Endothelial cell of umbilical vein (primary cell): Measurements from ENCODE around the gene PNPLA2.

Experiments used
- CTCF ChIP-seq, 2 donors: IDR thresholded peaks; 1 replicate in 1 of 2; 2 replicates in 1 of 2; pipeline ENCODE4 v1.5.1; 2011; ENCODE audit warnings: low read length in 2 of 2, mild to moderate bottlenecking in 2 of 2, moderate library complexity in 2 of 2, control low read depth in 1 of 2, inconsistent platforms in 1 of 2, low read depth in 1 of 2; ENCODE audit not compliant: insufficient read depth in 1 of 2; ENCODE audit errors: extremely low read depth in 1 of 2
- POLR2A ChIP-seq: IDR thresholded peaks from 2 replicates; pipeline ENCODE4 v1.6.1; 2012; ENCODE audit warnings: low read depth, mild to moderate bottlenecking, control low read depth, low read length

DNA sequence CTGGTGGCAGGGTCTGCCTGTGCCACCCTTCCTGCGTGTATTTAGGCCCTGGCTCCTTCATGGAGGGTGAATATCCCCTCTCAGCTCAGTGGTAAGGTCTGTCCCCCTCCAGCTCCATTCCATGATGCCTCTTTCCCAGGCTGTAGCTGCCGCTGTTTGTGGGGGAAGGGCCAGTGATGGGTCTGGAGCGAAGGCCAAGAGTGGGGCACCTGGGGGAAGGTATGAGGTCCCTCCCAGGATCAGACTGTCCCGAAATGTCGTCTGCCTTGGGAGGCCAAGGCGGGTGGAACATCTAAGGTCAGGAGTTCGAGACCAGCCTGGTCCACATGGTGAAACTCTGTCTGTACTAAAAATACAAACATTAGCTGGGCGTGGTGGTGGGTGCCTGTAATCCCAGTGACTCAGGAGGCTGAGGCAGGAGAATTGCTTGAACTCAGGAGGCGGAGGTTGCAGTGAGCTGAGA, 15.2 kb downstream of the PNPLA2 start:
- no peak for TF ChIP-seq CTCF (IDR thresholded peaks at IDR 0.05; ENCODE audit: extremely low read depth in 1 of 2, insufficient read depth in 1 of 2, low read depth in 1 of 2, low read length in 2 of 2)
- no peak for TF ChIP-seq POLR2A
